ENCODE measurements around the gene NASP.

The NASP gene

GRCh38 chr1:45554198-45554597, 29.6 kb upstream of the NASP start:
- no peak for TF ChIP-seq CTCF (conservative IDR thresholded peaks at IDR 0.05; ENCODE audit: low read length)
- no peak overlapping the region for H3K4me3 ChIP-seq (ENCODE audit: low read length)

GRCh38 chr1:45557422-45557944, 26.4 kb upstream of the NASP start:
- DNase-seq (ENCODE audit: low read depth): no peak
- no peak for TF ChIP-seq CTCF (conservative IDR thresholded peaks at IDR 0.05; ENCODE audit: low read length)
- no peak overlapping the region for H3K4me3 ChIP-seq (ENCODE audit: low read length)

More at GRCh38 chr1:45554198-45554597, 29.6 kb upstream of the NASP start:
- no peak for DNase-seq (ENCODE audit: low read depth)

GRCh38 chr1:45563843-45564242, 20.0 kb upstream of the NASP start:
- H3K4me3 ChIP-seq (ENCODE audit: low read length): no peak overlapping the region
- no peak for TF ChIP-seq CTCF (conservative IDR thresholded peaks at IDR 0.05; ENCODE audit: low read length)
- DNase-seq (ENCODE audit: low read depth): no peak

- H3K4me3 ChIP-seq (ENCODE audit: low read length): no peak overlapping the region
- no peak for TF ChIP-seq CTCF (conservative IDR thresholded peaks at IDR 0.05; ENCODE audit: low read length)
- no peak for DNase-seq (ENCODE audit: low read depth)
These were observed 17.1 kb upstream of the NASP start for GRCh38 chr1:45566722-45567121.

GRCh38 chr1:45567911-45568310, 15.9 kb upstream of the NASP start:
- no peak overlapping the region for H3K4me3 ChIP-seq (ENCODE audit: low read length)
- DNase-seq (ENCODE audit: low read depth): no peak
- TF ChIP-seq CTCF (conservative IDR thresholded peaks at IDR 0.05; ENCODE audit: low read length): no peak

GRCh38 chr1:45568421-45568820, 15.4 kb upstream of the NASP start:
- no peak for TF ChIP-seq CTCF (conservative IDR thresholded peaks at IDR 0.05; ENCODE audit: low read length)
- H3K4me3 ChIP-seq (ENCODE audit: low read length): no peak overlapping the region
- DNase-seq (ENCODE audit: low read depth): no peak

- TF ChIP-seq CTCF (conservative IDR thresholded peaks at IDR 0.05; ENCODE audit: low read length): no peak
- no peak for DNase-seq (ENCODE audit: low read depth)
- no peak overlapping the region for H3K4me3 ChIP-seq (ENCODE audit: low read length)
These were observed 14.3 kb upstream of the NASP start for GRCh38 chr1:45569571-45569961.

Data from AG10803 (cell line).